ENCODE data around the gene SIRT6. TPM values are rescaled to one million over a fixed set of nuclear protein-coding genes. Genes with fewer than 3 reads are reported as not detected.

The SIRT6 gene
- total RNA-seq, 1 donor from 2014 or later: 65.6 TPM

DNA sequence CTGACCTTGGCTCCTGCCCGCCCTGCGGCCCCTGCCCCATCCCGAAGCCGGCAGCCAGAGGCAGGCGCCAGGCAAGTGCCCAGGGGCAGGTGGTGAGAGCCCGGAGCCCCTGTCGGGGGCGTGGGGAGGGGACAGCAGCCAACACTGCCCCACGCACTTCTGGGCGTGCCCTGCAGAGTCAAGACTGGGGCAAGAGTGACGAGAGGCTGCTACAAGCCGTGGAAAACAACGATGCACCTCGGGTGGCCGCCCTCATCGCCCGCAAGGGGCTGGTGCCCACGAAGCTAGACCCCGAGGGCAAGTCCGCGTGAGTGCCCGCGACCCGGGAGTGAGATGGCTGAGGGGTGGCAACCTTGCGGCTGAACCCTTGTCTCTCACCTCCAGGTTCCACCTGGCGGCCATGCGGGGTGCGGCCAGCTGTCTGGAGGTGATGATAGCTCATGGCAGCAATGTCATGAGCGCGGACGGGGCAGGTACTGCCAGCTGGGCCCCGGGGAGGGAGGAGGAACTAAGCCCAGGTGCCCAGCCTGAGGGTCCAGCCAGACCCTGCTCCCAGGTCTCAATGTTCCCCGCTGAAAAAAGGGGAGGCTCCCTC, 17.4 kb upstream of the SIRT6 start:
- Histone ChIP-seq H3K4me3 (no peak overlapping the region), H3K36me3 (no peaks in the 10 kb centered on the region), H3K27me3 (peaks cover 3% of the 10 kb centered on the region), H3K27ac (no peak overlapping the region), H3K9me3 (no peaks in the 10 kb centered on the region), H3K4me1 (peaks cover 3% of the 10 kb centered on the region)
- no peak for TF ChIP-seq POLR2A (IDR thresholded peaks at IDR 0.05)
- TF ChIP-seq, protein P1, sequence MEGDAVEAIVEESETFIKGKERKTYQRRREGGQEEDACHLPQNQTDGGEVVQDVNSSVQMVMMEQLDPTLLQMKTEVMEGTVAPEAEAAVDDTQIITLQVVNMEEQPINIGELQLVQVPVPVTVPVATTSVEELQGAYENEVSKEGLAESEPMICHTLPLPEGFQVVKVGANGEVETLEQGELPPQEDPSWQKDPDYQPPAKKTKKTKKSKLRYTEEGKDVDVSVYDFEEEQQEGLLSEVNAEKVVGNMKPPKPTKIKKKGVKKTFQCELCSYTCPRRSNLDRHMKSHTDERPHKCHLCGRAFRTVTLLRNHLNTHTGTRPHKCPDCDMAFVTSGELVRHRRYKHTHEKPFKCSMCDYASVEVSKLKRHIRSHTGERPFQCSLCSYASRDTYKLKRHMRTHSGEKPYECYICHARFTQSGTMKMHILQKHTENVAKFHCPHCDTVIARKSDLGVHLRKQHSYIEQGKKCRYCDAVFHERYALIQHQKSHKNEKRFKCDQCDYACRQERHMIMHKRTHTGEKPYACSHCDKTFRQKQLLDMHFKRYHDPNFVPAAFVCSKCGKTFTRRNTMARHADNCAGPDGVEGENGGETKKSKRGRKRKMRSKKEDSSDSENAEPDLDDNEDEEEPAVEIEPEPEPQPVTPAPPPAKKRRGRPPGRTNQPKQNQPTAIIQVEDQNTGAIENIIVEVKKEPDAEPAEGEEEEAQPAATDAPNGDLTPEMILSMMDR (IDR thresholded peaks at IDR 0.05): no peak
- no peak for TF ChIP-seq POLR2AphosphoS5 (IDR thresholded peaks at IDR 0.05; ENCODE audit: insufficient read depth in 1 of 2, low read depth in 1 of 2)
- intact Hi-C loops (cut with DNase I): loop anchor here (10.0 kb wide), 1 partner anchor 215 kb away; the partner anchor contains the start of gene EEF2
- DNase-seq (ENCODE audit: extremely low spot score in 2 of 2): no peak

DNA sequence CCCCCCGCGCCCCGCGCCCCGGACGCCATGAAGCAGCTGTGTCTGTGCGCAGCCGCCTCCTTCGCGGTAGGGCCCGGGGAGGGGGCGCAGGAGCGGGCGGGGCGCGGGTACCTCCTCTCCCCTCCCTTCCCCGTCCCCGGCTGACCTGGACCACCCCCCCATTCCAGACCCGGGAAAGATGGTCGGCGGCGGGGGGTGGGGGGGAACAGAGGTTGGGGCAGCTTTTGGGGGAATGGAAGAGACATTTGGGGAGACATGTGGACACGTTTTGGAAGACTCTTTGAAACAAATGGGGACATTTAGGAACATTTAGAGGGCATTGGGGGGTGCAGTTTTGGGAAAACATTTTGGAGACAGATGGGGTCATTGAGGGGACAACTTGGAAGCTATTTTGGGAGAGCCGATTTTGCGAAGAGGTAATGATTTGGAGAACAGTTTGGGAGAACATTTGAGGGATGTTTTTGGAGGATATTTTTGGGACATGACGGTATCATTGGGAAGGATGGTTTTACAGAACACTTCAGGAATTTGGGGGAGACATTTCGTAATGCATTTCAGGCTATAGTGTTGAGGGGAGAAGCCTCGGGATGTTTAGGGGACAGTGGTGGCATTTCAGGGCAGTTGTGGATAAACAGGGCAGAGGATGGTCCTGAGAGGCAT, 16.2 kb upstream of the SIRT6 start:
- H3K36me3 ChIP-seq: no peaks in the 10 kb centered on the region
- no peak overlapping the region for H3K4me3 ChIP-seq
- H3K27me3 ChIP-seq: peaks cover 3% of the 10 kb centered on the region
- H3K27ac ChIP-seq: no peak overlapping the region
- intact Hi-C loops (cut with DNase I): no loop called here
- H3K9me3 ChIP-seq: no peaks in the 10 kb centered on the region
- TF ChIP-seq POLR2A (IDR thresholded peaks at IDR 0.05) (no peak), POLR2AphosphoS5 (IDR thresholded peaks at IDR 0.05; ENCODE audit: insufficient read depth in 1 of 2, low read depth in 1 of 2) (no peak)
- TF ChIP-seq, protein P1 (IDR thresholded peaks at IDR 0.05): no peak
- no peak for DNase-seq (ENCODE audit: extremely low spot score in 2 of 2)
- H3K4me1 ChIP-seq: no peaks in the 10 kb centered on the region

DNA sequence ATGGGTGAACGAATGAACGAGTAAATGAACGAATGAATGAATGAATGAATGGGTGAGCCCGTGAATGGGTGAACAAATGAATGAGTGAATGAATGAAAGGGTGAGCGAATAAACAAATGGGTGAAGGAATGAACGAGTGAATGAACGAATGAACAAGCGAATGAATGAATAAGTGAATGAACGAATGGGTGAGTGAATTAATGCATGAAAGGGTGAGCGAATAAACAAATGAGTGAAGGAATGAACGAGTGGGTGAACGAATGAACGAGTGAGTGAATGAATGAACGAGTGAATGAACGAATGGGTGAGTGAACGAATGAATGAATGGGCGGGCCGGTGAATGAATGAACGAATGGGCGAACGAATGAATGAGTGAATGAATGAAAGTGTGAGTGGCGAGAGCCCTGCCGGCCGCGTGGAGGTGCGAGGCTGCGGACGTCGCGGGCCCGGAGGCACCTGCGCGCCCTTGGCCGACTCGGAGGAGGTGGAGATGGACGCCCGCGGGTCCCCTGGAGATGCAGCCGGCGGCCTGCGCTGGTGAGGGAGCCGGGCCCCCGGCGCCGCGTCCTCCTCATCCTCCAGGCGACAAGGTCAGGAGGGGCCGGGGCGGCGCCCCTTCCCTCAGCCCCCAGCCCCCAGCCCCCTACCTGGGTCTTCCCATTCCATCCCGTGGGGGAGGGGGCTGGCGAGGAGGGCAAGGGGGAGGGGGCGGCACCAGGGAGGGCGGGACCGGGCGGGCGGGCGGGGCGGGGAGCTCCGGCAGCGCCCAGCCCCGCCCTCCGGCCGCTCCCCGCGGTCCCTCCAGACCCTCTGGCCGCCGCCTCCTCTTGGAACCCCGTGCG, 15.5 kb upstream of the SIRT6 start:
- TF ChIP-seq POLR2A (IDR thresholded peaks at IDR 0.05): no peak
- TF ChIP-seq, protein P1 (IDR thresholded peaks at IDR 0.05): no peak
- TF ChIP-seq POLR2AphosphoS5 (IDR thresholded peaks at IDR 0.05; ENCODE audit: insufficient read depth in 1 of 2, low read depth in 1 of 2): no peak
- Histone ChIP-seq H3K9me3 (no peaks in the 10 kb centered on the region), H3K36me3 (no peaks in the 10 kb centered on the region), H3K4me3 (no peak overlapping the region), H3K4me1 (no peaks in the 10 kb centered on the region), H3K27me3 (peaks cover 3% of the 10 kb centered on the region), H3K27ac (no peak overlapping the region)
- DNase-seq (ENCODE audit: extremely low spot score in 2 of 2): no peak
- intact Hi-C loops (cut with DNase I): no loop called here

DNA sequence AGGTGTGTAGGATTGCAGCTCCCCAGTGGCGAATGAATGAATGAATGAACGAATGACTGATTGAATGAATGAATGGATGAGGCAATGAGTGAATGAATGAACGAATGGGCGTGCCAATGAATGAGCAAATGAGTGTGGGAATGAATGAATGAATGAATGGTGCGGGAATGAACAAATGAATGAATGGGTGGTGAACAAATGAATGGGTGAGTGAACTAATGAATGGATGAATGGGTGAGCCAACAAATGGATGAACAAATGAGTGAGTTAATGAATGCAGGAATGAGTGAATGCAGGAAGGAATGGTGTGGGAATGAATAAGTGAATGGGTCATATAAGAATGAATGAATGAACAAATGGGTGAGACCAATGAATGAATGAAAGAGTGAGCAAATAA, 14.9 kb upstream of the SIRT6 start:
- H3K27me3 ChIP-seq: peaks cover 3% of the 10 kb centered on the region
- no peaks in the 10 kb centered on the region for H3K9me3 ChIP-seq
- H3K27ac ChIP-seq: no peak overlapping the region
- intact Hi-C loops (cut with DNase I): no loop called here
- H3K36me3 ChIP-seq: no peaks in the 10 kb centered on the region
- no peaks in the 10 kb centered on the region for H3K4me1 ChIP-seq
- no peak overlapping the region for H3K4me3 ChIP-seq
- TF ChIP-seq, protein P1 (IDR thresholded peaks at IDR 0.05): no peak
- no peak for DNase-seq (ENCODE audit: extremely low spot score in 2 of 2)
